Type B pancreatic cell (in vitro differentiated cells): ENCODE measurements around the gene LNX2. TPM values are rescaled to one million over a fixed set of nuclear protein-coding genes. Genes with fewer than 3 reads are reported as not detected.
"Not testable (repeated sequence)": the region's sequence is repeated elsewhere in the genome, so short reads cannot be mapped to it uniquely, and the experiment has no call there.

ENCODE experiments used
- DNase-seq: peaks from one replicate; pipeline ENCODE4 v3.0.0; 2021; ENCODE audit warnings: mixed read lengths; ENCODE audit not compliant: unreplicated experiment; ENCODE audit errors: extremely low spot score
- H3K27ac Mint-ChIP-seq: 2 replicates; pipeline ENCODE4 v1.8.0; 2021; ENCODE audit warnings: mild to moderate bottlenecking, mixed read lengths
- H3K27me3 Mint-ChIP-seq: 2 replicates; pipeline ENCODE4 v1.8.0; 2021; ENCODE audit warnings: mixed read lengths
- H3K36me3 Mint-ChIP-seq: 2 replicates; pipeline ENCODE4 v1.8.0; 2021; ENCODE audit warnings: mixed read lengths
- H3K4me1 Mint-ChIP-seq: one replicate; pipeline ENCODE4 v1.8.0; 2021; ENCODE audit warnings: mixed read lengths; ENCODE audit not compliant: unreplicated experiment
- H3K4me3 Mint-ChIP-seq: 2 replicates; pipeline ENCODE4 v1.8.0; 2021; ENCODE audit warnings: mild to moderate bottlenecking, mixed read lengths
- H3K9me3 Mint-ChIP-seq: 2 replicates; pipeline ENCODE4 v1.8.0; 2021; ENCODE audit warnings: mixed read lengths
- CTCF ChIP-seq: fragments of 200-600 bp; sonication (generic); conservative IDR thresholded peaks from 2 replicates; pipeline ENCODE4 v1.5.0; 2021; ENCODE audit warnings: antibody characterized with exemption, mild to moderate bottlenecking
- total RNA-seq: library from RNA; stranded (reverse); gene quantifications from 2 replicates; pipeline ENCODE4 v1.2.1, GENCODE V29; 2021; ENCODE audit warnings: low replicate concordance

Gene LNX2
- total RNA-seq, 1 donor from 2014 or later = 12.0 TPM

- DNase-seq = no peak
- no peak for TF ChIP-seq CTCF
- no peaks in the 10 kb centered on the region for H3K27me3 Mint-ChIP-seq
- H3K36me3 Mint-ChIP-seq = peaks cover 32% of the 10 kb centered on the region
- H3K4me3 Mint-ChIP-seq = no peak overlapping the region
- H3K27ac Mint-ChIP-seq = no peak overlapping the region
- peaks cover 19% of the 10 kb centered on the region for H3K4me1 Mint-ChIP-seq
- no peaks in the 10 kb centered on the region for H3K9me3 Mint-ChIP-seq
These were observed 12.3 kb upstream of the LNX2 start for GRCh38 chr13:27632648-27633047.

GRCh38 chr13:27632214-27632613, 11.9 kb upstream of the LNX2 start:
- Mint-ChIP-seq H3K27me3 (no peaks in the 10 kb centered on the region), H3K4me3 (no peak overlapping the region), H3K27ac (no peak overlapping the region), H3K9me3 (no peaks in the 10 kb centered on the region), H3K36me3 (peaks cover 34% of the 10 kb centered on the region), H3K4me1 (peaks cover 21% of the 10 kb centered on the region)
- no peak for TF ChIP-seq CTCF
- DNase-seq = no peak

- no peak overlapping the region for H3K4me3 Mint-ChIP-seq
These were observed 11.3 kb upstream of the LNX2 start for GRCh38 chr13:27631665-27632064.

GRCh38 chr13:27631156-27631555, 10.8 kb upstream of the LNX2 start:
- TF ChIP-seq CTCF = no peak
- no peak for DNase-seq
- peaks cover 14% of the 10 kb centered on the region for H3K4me1 Mint-ChIP-seq
- H3K9me3 Mint-ChIP-seq = no peaks in the 10 kb centered on the region
- no peaks in the 10 kb centered on the region for H3K27me3 Mint-ChIP-seq
- H3K27ac Mint-ChIP-seq = no peak overlapping the region
- H3K36me3 Mint-ChIP-seq = peaks cover 39% of the 10 kb centered on the region
- no peak overlapping the region for H3K4me3 Mint-ChIP-seq

More at GRCh38 chr13:27631665-27632064, 11.3 kb upstream of the LNX2 start:
- H3K36me3 Mint-ChIP-seq = peaks cover 39% of the 10 kb centered on the region
- no peak for DNase-seq
- H3K27me3 Mint-ChIP-seq = no peaks in the 10 kb centered on the region
- H3K9me3 Mint-ChIP-seq = no peaks in the 10 kb centered on the region
- peaks cover 17% of the 10 kb centered on the region for H3K4me1 Mint-ChIP-seq
- H3K27ac Mint-ChIP-seq = no peak overlapping the region
- TF ChIP-seq CTCF = no peak

GRCh38 chr13:27628766-27629165, 8.4 kb upstream of the LNX2 start:
- H3K27ac Mint-ChIP-seq, H3K9me3 Mint-ChIP-seq, H3K4me3 Mint-ChIP-seq, H3K27me3 Mint-ChIP-seq, DNase-seq: not testable (repeated sequence)
- H3K36me3 Mint-ChIP-seq = peaks cover 53% of the 10 kb centered on the region
- peaks cover 15% of the 10 kb centered on the region for H3K4me1 Mint-ChIP-seq

- H3K36me3 Mint-ChIP-seq = peaks cover 58% of the 10 kb centered on the region
- H3K9me3 Mint-ChIP-seq = no peaks in the 10 kb centered on the region
- peaks cover 20% of the 10 kb centered on the region for H3K4me1 Mint-ChIP-seq
- H3K27ac Mint-ChIP-seq = no peak overlapping the region
- no peaks in the 10 kb centered on the region for H3K27me3 Mint-ChIP-seq
- no peak overlapping the region for H3K4me3 Mint-ChIP-seq
- DNase-seq = no peak
- no peak for TF ChIP-seq CTCF
These were observed 7.8 kb upstream of the LNX2 start for GRCh38 chr13:27628081-27628480.
